DOHH2 (cell line): ENCODE data around the gene TBC1D22A.

Source experiments
- H3F3A ChIP-seq: fragments of 200-600 bp; sonication (generic), shearing (Covaris generic); 2 replicates; pipeline ENCODE4 v1.6.0; 2016; ENCODE audit warnings: antibody characterized with exemption, mild to moderate bottlenecking; ENCODE audit not compliant: control insufficient read depth, insufficient read depth
- H3K27ac ChIP-seq: fragments of 200-600 bp; sonication (generic); 2 replicates; pipeline ENCODE4 v1.5.1; 2014; ENCODE audit warnings: low read depth, mild to moderate bottlenecking, low read length, moderate library complexity
- H3K27me3 ChIP-seq: fragments of 200-600 bp; sonication (generic); 2 replicates; pipeline ENCODE4 v1.6.1; 2014; ENCODE audit warnings: mild to moderate bottlenecking, low read length, mixed read lengths; ENCODE audit not compliant: control insufficient read depth
- H3K36me3 ChIP-seq: fragments of 200-600 bp; sonication (generic); 2 replicates; pipeline ENCODE4 v1.6.1; 2014; ENCODE audit warnings: mild to moderate bottlenecking, low read length, moderate library complexity, mixed read lengths; ENCODE audit not compliant: control insufficient read depth
- H3K4me1 ChIP-seq: fragments of 200-600 bp; sonication (generic); 2 replicates; pipeline ENCODE4 v1.6.1; 2014; ENCODE audit warnings: mild to moderate bottlenecking, low read length, mixed read lengths; ENCODE audit not compliant: control insufficient read depth
- H3K4me2 ChIP-seq: fragments of 200-600 bp; sonication (generic); 2 replicates; pipeline ENCODE4 v1.6.0; 2014; ENCODE audit warnings: mild to moderate bottlenecking, low read length, moderate library complexity
- H3K4me3 ChIP-seq: fragments of 200-600 bp; sonication (generic); 2 replicates; pipeline ENCODE4 v1.5.1; 2014; ENCODE audit warnings: mild to moderate bottlenecking, low read length, mixed read lengths
- H3K79me2 ChIP-seq: fragments of 200-600 bp; sonication (generic); 2 replicates; pipeline ENCODE4 v1.6.1; 2014; ENCODE audit warnings: mild to moderate bottlenecking, low read length, mixed read lengths; ENCODE audit not compliant: control insufficient read depth
- H3K9me2 ChIP-seq: fragments of 200-600 bp; sonication (generic); replicated peaks from 2 replicates; pipeline ENCODE4 v1.6.1; 2014; ENCODE audit warnings: mild to moderate bottlenecking, low read length, mixed read lengths; ENCODE audit not compliant: control insufficient read depth
- H3K9me3 ChIP-seq: fragments of 200-600 bp; sonication (generic); 2 replicates; pipeline ENCODE4 v1.6.1; 2014; ENCODE audit warnings: antibody characterized with exemption, low read length, mixed read lengths; ENCODE audit not compliant: control insufficient read depth, insufficient read depth
- H4K20me1 ChIP-seq: fragments of 200-600 bp; sonication (generic); 2 replicates; pipeline ENCODE4 v1.6.0; 2014; ENCODE audit warnings: low read depth, mild to moderate bottlenecking, antibody characterized with exemption, low read length, moderate library complexity; ENCODE audit not compliant: control insufficient read depth, insufficient read depth
- CTCF ChIP-seq: fragments of 200-600 bp; sonication (generic); IDR thresholded peaks from one replicate; pipeline ENCODE4 v1.5.1; 2014; ENCODE audit warnings: antibody characterized with exemption, mild to moderate bottlenecking, low read depth, low read length; ENCODE audit not compliant: poor library complexity, severe bottlenecking
- EZH2phosphoT487 ChIP-seq: fragments of 200-600 bp; sonication (generic); IDR thresholded peaks from 2 replicates; pipeline ENCODE4 v1.6.1; 2017; ENCODE audit warnings: borderline replicate concordance, mild to moderate bottlenecking, antibody characterized with exemption, low read length, moderate library complexity, mixed read lengths

The TBC1D22A gene

GRCh38 chr22:46833228-46833627, 70.8 kb downstream of the TBC1D22A start:
- Histone ChIP-seq H4K20me1 (peaks cover 3% of the 10 kb centered on the region; the same call in 1 of the 2 replicates), H3K27me3 (no peaks in the 10 kb centered on the region), H3K79me2 (peaks cover 68% of the 10 kb centered on the region), H3K4me2 (no peak overlapping the region), H3F3A (no peaks in the 10 kb centered on the region), H3K36me3 (peaks cover 69% of the 10 kb centered on the region), H3K9me3 (peaks cover 12% of the 10 kb centered on the region; the same call in 1 of the 2 replicates), H3K4me3 (no peak overlapping the region), H3K27ac (no peak overlapping the region), H3K9me2 (no peaks in the 10 kb centered on the region), H3K4me1 (no peaks in the 10 kb centered on the region)
- no peak for TF ChIP-seq EZH2phosphoT487
- TF ChIP-seq CTCF, result no peak

- peaks cover 3% of the 10 kb centered on the region; the same call in 1 of the 2 replicates for H4K20me1 ChIP-seq
- no peak overlapping the region for H3K4me2 ChIP-seq
- no peaks in the 10 kb centered on the region for H3K9me2 ChIP-seq
- TF ChIP-seq CTCF (no peak), EZH2phosphoT487 (no peak)
- H3K36me3 ChIP-seq, result peaks cover 64% of the 10 kb centered on the region
- no peaks in the 10 kb centered on the region for H3F3A ChIP-seq
- H3K79me2 ChIP-seq, result peaks cover 65% of the 10 kb centered on the region
- H3K27me3 ChIP-seq, result no peaks in the 10 kb centered on the region
- no peaks in the 10 kb centered on the region for H3K4me1 ChIP-seq
- peaks cover 12% of the 10 kb centered on the region; the same call in 1 of the 2 replicates for H3K9me3 ChIP-seq
- no peak overlapping the region for H3K27ac ChIP-seq
- H3K4me3 ChIP-seq, result no peak overlapping the region
Measured at GRCh38 chr22:46834021-46834737, 71.7 kb downstream of the TBC1D22A start.

GRCh38 chr22:46835288-46835687, 72.8 kb downstream of the TBC1D22A start:
- Histone ChIP-seq H3K9me3 (peaks cover 12% of the 10 kb centered on the region; the same call in 1 of the 2 replicates), H4K20me1 (peaks cover 3% of the 10 kb centered on the region; the same call in 1 of the 2 replicates), H3K9me2 (no peaks in the 10 kb centered on the region), H3F3A (no peaks in the 10 kb centered on the region), H3K27me3 (no peaks in the 10 kb centered on the region), H3K4me1 (no peaks in the 10 kb centered on the region), H3K4me3 (no peak overlapping the region), H3K36me3 (peaks cover 59% of the 10 kb centered on the region), H3K79me2 (peaks cover 65% of the 10 kb centered on the region), H3K27ac (no peak overlapping the region), H3K4me2 (no peak overlapping the region)
- TF ChIP-seq EZH2phosphoT487 (no peak), CTCF (no peak)
